ENCODE data around the gene TOMM20L.
"Not testable (repeated sequence)": the region's sequence is repeated elsewhere in the genome, so short reads cannot be mapped to it uniquely, and the experiment has no call there.

TOMM20L gene

GRCh38 chr14:58395812-58396788, at the start of gene TOMM20L:
Gene TOMM20L (plus strand): TSS chr14:58395930. CDS start chr14:58395958, 28 bp downstream.
- peak; percentile 35 to 67 for DNase-seq (ENCODE audit: low read depth in 2 of 2)

GRCh38 chr14:58353516-58354299, 42.0 kb upstream of the TOMM20L start:
- no peak for DNase-seq (ENCODE audit: low read depth in 2 of 2)

GRCh38 chr14:58354808-58355207, 40.9 kb upstream of the TOMM20L start:
- DNase-seq (ENCODE audit: low read depth in 2 of 2): no peak

GRCh38 chr14:58356268-58356667, 39.5 kb upstream of the TOMM20L start:
- DNase-seq (ENCODE audit: low read depth in 2 of 2): no peak

- not testable (repeated sequence) for DNase-seq (ENCODE audit: low read depth in 2 of 2)
Measured at GRCh38 chr14:58362272-58362671, 33.5 kb upstream of the TOMM20L start.

- DNase-seq (ENCODE audit: low read depth in 2 of 2): no peak
Measured at GRCh38 chr14:58362798-58363412, 32.8 kb upstream of the TOMM20L start.

- no peak for DNase-seq (ENCODE audit: low read depth in 2 of 2)
Measured at GRCh38 chr14:58364316-58364715, 31.4 kb upstream of the TOMM20L start.

GRCh38 chr14:58367296-58367695, 28.4 kb upstream of the TOMM20L start:
- DNase-seq (ENCODE audit: low read depth in 2 of 2): no peak

GRCh38 chr14:58368956-58369355, 26.8 kb upstream of the TOMM20L start:
- DNase-seq (ENCODE audit: low read depth in 2 of 2): no peak

GRCh38 chr14:58376791-58377190, 18.9 kb upstream of the TOMM20L start:
- no peak for DNase-seq (ENCODE audit: low read depth in 2 of 2)

- DNase-seq (ENCODE audit: low read depth in 2 of 2): no peak
Measured at GRCh38 chr14:58390830-58391229, 4.9 kb upstream of the TOMM20L start.

- DNase-seq (ENCODE audit: low read depth in 2 of 2): no peak
Measured at GRCh38 chr14:58395562-58395811, 243 bp upstream of the TOMM20L start.

- DNase-seq (ENCODE audit: low read depth in 2 of 2): no peak
Measured at GRCh38 chr14:58397156-58397555, 1.4 kb downstream of the TOMM20L start.

GRCh38 chr14:58398495-58398894, 2.8 kb downstream of the TOMM20L start:
- DNase-seq (ENCODE audit: low read depth in 2 of 2): no peak

GRCh38 chr14:58398895-58399294, 3.2 kb downstream of the TOMM20L start:
- DNase-seq (ENCODE audit: low read depth in 2 of 2): no peak

- DNase-seq (ENCODE audit: low read depth in 2 of 2): no peak
Measured at GRCh38 chr14:58401587-58401986, 5.9 kb downstream of the TOMM20L start.

- DNase-seq (ENCODE audit: low read depth in 2 of 2): no peak
Measured at GRCh38 chr14:58408681-58409215, 13.0 kb downstream of the TOMM20L start.

GRCh38 chr14:58414845-58415244, 19.1 kb downstream of the TOMM20L start:
- DNase-seq (ENCODE audit: low read depth in 2 of 2): no peak

GRCh38 chr14:58415636-58416547, 20.2 kb downstream of the TOMM20L start:
- no peak for DNase-seq (ENCODE audit: low read depth in 2 of 2)

- DNase-seq (ENCODE audit: low read depth in 2 of 2): not testable (repeated sequence)
Measured at GRCh38 chr14:58416934-58417333, 21.2 kb downstream of the TOMM20L start.

GRCh38 chr14:58426670-58427280, 31.0 kb downstream of the TOMM20L start:
- DNase-seq (ENCODE audit: low read depth in 2 of 2): peak; percentile 11 to 30

Measured in stimulated activated CD4-positive, alpha-beta T cell treated with anti-CD3 and anti-CD28 coated beads, Interleukin-15, amount 100 ng/mL, for 48 hours (primary cell).